ENCODE measurements around the gene MAU2. TPM values are rescaled to one million over a fixed set of nuclear protein-coding genes. Genes with fewer than 3 reads are reported as not detected.
"Not testable (repeated sequence)": the region's sequence is repeated elsewhere in the genome, so short reads cannot be mapped to it uniquely, and the experiment has no call there.

MAU2 gene
- total RNA-seq, 1 donor from 2014 or later = 22.0 TPM

- TF ChIP-seq CTCF (conservative IDR thresholded peaks at IDR 0.05; ENCODE audit: low read depth, low read length) = no peak
- DNase-seq (ENCODE audit: low read depth) = no peak
- no peak overlapping the region for H3K4me3 ChIP-seq (ENCODE audit: low read depth, low read length)
These were observed 41.4 kb downstream of the MAU2 start for GRCh38 chr19:19362075-19362474.

- peak; percentile 95 for TF ChIP-seq CTCF (conservative IDR thresholded peaks at IDR 0.05; ENCODE audit: low read depth, low read length)
- no peak for DNase-seq (ENCODE audit: low read depth)
These were observed 46.1 kb downstream of the MAU2 start for GRCh38 chr19:19366434-19367396.

GRCh38 chr19:19368087-19368486 is 47.5 kb downstream of the MAU2 start:
- DNase-seq (ENCODE audit: low read depth) = no peak
- TF ChIP-seq CTCF (conservative IDR thresholded peaks at IDR 0.05; ENCODE audit: low read depth, low read length) = no peak
- H3K4me3 ChIP-seq (ENCODE audit: low read depth, low read length) = no peak overlapping the region

More at GRCh38 chr19:19366434-19367396, 46.1 kb downstream of the MAU2 start:
- H3K4me3 ChIP-seq (ENCODE audit: low read depth, low read length) = no peak overlapping the region

- no peak for TF ChIP-seq CTCF (conservative IDR thresholded peaks at IDR 0.05; ENCODE audit: low read depth, low read length)
- no peak overlapping the region for H3K4me3 ChIP-seq (ENCODE audit: low read depth, low read length)
- no peak for DNase-seq (ENCODE audit: low read depth)
These were observed 50.4 kb downstream of the MAU2 start for GRCh38 chr19:19371059-19371458.

- no peak for TF ChIP-seq CTCF (conservative IDR thresholded peaks at IDR 0.05; ENCODE audit: low read depth, low read length)
- H3K4me3 ChIP-seq (ENCODE audit: low read depth, low read length) = no peak overlapping the region
- no peak for DNase-seq (ENCODE audit: low read depth)
These were observed 52.2 kb downstream of the MAU2 start for GRCh38 chr19:19372656-19373416.

DNA sequence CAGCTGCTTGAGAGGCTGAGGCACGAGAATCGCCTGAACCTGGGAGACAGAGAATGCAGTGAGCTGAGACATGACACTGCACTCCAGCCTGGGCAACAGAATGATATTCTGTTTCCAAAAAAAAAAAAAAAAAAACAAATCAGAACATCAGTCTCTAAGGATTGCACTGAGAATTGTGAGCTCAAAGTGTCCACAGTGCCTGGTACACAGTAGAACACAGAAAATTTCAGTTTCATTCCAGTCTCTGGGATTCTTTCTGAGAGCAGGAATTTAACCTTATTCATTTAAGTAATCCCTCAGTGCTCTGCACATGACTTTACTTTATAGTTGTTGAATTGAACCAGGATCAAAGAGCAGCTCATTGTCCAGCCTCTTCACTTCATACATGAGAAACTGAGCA is 58.9 kb downstream of the MAU2 start:
- TF ChIP-seq CTCF (conservative IDR thresholded peaks at IDR 0.05; ENCODE audit: low read depth, low read length) = no peak
- H3K4me3 ChIP-seq (ENCODE audit: low read depth, low read length) = no peak overlapping the region
- no peak for DNase-seq (ENCODE audit: low read depth)

- not testable (repeated sequence) for DNase-seq (ENCODE audit: low read depth); H3K4me3 ChIP-seq (ENCODE audit: low read depth, low read length)
These were observed 59.7 kb downstream of the MAU2 start for GRCh38 chr19:19380316-19380715.
